Kidney capillary endothelial cell (primary cell): ENCODE results near the gene ZNF827.

Experiments
- DNase-seq: peaks from one replicate; pipeline ENCODE4 v3.0.0-alpha.2; 2018; ENCODE audit warnings: low spot score

The ZNF827 gene

GRCh38 chr4:145828802-145829485, 109.7 kb downstream of the ZNF827 start:
- no peak for DNase-seq

GRCh38 chr4:145827885-145828284, 110.7 kb downstream of the ZNF827 start:
- no peak for DNase-seq

GRCh38 chr4:145825255-145825654, 113.4 kb downstream of the ZNF827 start:
- DNase-seq: no peak

- no peak for DNase-seq
Observed at GRCh38 chr4:145824463-145824862, 114.2 kb downstream of the ZNF827 start.

GRCh38 chr4:145823743-145824142, 114.9 kb downstream of the ZNF827 start:
- no peak for DNase-seq

- DNase-seq: no peak
Observed at GRCh38 chr4:145822581-145822980, 116.0 kb downstream of the ZNF827 start.

GRCh38 chr4:145822181-145822580, 116.4 kb downstream of the ZNF827 start:
- DNase-seq: no peak

- no peak for DNase-seq
Observed at GRCh38 chr4:145821766-145822165, 116.9 kb downstream of the ZNF827 start.

- no peak for DNase-seq
Observed at GRCh38 chr4:145820407-145820806, 118.2 kb downstream of the ZNF827 start.

- no peak for DNase-seq
Observed at GRCh38 chr4:145819853-145820181, 118.8 kb downstream of the ZNF827 start.

GRCh38 chr4:145819101-145819852, 119.3 kb downstream of the ZNF827 start:
- no peak for DNase-seq

- no peak for DNase-seq
Observed at GRCh38 chr4:145818011-145818410, 120.6 kb downstream of the ZNF827 start.

- no peak for DNase-seq
Observed at GRCh38 chr4:145816091-145816490, 122.5 kb downstream of the ZNF827 start.

GRCh38 chr4:145815626-145816025, 123.0 kb downstream of the ZNF827 start:
- DNase-seq: no peak

- DNase-seq: no peak
Observed at GRCh38 chr4:145815027-145815612, 123.5 kb downstream of the ZNF827 start.

GRCh38 chr4:145814246-145814645, 124.4 kb downstream of the ZNF827 start:
- DNase-seq: no peak

GRCh38 chr4:145812919-145813318, 125.7 kb downstream of the ZNF827 start:
- no peak for DNase-seq

- no peak for DNase-seq
Observed at GRCh38 chr4:145808848-145809512, 129.6 kb downstream of the ZNF827 start.

GRCh38 chr4:145808021-145808650, 130.5 kb downstream of the ZNF827 start:
- peak; percentile 92 for DNase-seq

- DNase-seq: peak; percentile 39
Observed at GRCh38 chr4:145805490-145805889, 133.1 kb downstream of the ZNF827 start.

GRCh38 chr4:145804116-145804515, 134.5 kb downstream of the ZNF827 start:
- no peak for DNase-seq

GRCh38 chr4:145799223-145799622, 139.4 kb downstream of the ZNF827 start:
- DNase-seq: no peak
